GM11168 (cell line): ENCODE data around the gene CYP4F8.
"Not testable (repeated sequence)": the region's sequence is repeated elsewhere in the genome, so short reads cannot be mapped to it uniquely, and the experiment has no call there.

Experiments used
- in situ Hi-C: fragments of 300-500 bp; cut with MboI; formaldehyde crosslinking; loops from one replicate; pipeline ENCODE4 v1.12.0; 2022; ENCODE audit warnings: low sequenced_read_pairs; ENCODE audit not compliant: unreplicated experiment

The CYP4F8 gene

GRCh38 chr19:15641901-15642491 lies 27.0 kb downstream of the CYP4F8 start:
- in situ Hi-C loops, result loop anchor here (25.0 kb wide), 1 partner anchor 545 kb away; the partner anchor contains the start of genes AP1M1 and FAM32A

- in situ Hi-C loops, result loop anchor here (25.0 kb wide), 1 partner anchor 544 kb away; the partner anchor contains the start of genes AP1M1 and FAM32A
Measured at GRCh38 chr19:15642807-15643206, 27.8 kb downstream of the CYP4F8 start.

GRCh38 chr19:15643387-15643786 lies 28.4 kb downstream of the CYP4F8 start:
- in situ Hi-C loops, result loop anchor here (25.0 kb wide), 1 partner anchor 544 kb away; the partner anchor contains the start of genes AP1M1 and FAM32A

DNA sequence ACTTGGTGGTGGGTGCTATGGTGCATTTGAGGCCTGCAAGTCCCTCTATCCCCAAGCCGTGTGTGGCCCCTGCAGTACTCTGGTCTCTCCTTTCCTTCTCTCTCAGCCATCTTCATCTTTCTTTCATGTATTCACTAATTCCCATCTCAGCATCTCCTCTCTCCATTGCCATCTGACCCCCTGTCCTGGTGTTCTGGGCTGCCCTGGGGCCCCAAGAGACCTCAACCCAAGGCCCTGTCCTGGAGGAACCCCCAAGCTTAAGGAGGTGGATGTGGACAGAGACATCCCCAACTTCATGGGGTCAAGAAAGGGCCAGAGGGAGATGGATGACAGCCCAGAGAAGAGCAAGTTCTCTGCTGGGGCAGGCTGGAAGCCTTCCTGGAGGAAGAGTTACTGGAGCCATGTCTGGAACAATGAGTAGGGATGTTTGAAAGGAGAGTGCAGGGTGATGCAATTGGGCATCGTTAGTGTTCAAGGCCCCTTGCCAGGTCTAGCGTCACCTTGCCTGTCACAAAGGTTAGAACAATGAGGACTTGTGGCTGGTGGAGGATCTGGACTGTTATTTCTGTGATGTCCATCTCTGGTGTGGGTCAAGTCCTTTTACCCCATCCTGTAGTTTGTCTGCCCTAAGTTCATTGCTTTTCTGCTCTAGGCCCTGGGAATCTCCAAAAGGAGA lies 29.2 kb downstream of the CYP4F8 start:
- in situ Hi-C loops, result loop anchor here (25.0 kb wide), 1 partner anchor 543 kb away; the partner anchor contains the start of genes AP1M1 and FAM32A

GRCh38 chr19:15644816-15645215 lies 29.8 kb downstream of the CYP4F8 start:
- in situ Hi-C loops, result loop anchor here (25.0 kb wide), 1 partner anchor 542 kb away; the partner anchor contains the start of genes AP1M1 and FAM32A

- in situ Hi-C loops, result loop anchor here (25.0 kb wide), 1 partner anchor 538 kb away; the partner anchor contains the start of genes AP1M1 and FAM32A
Measured at GRCh38 chr19:15649526-15649925, 34.5 kb downstream of the CYP4F8 start.

DNA sequence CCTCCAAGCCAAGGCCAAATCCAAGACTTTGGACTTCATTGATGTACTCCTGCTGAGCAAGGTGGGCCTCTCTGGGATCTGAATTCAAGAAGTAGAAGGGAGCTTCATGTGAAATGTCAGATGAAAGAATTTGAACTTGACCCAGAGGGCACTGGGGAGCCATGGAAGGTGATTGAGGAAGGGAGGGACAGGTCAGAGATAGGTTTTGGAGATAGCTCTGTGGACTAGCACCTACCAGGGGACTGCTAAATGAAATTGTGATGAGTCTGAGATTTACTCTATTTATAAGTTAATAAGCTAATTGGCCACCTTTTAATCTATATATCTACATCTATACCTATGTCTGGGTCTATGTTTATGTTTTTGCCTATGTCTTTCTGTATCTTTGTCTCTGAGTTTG lies 35.1 kb downstream of the CYP4F8 start:
- in situ Hi-C loops, result not testable (repeated sequence)

DNA sequence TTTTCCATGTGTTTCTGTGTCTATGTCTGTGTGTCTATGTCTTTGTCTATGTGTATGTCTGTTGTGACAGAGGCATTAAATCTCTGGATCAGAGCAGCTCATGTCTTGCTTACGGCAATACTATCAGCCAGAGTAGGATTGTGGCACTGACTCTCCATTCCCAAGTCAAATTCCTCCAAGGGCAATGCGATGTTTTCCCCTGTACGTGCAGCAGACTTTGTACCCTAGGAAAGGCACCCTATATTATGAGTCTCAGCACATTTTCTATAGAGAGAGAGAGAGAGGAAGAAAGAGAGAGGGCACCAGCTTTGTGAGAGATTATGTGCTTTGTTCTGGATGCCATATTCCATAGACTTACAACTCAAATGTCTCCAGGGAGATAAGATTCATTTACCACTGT lies 36.8 kb downstream of the CYP4F8 start:
- in situ Hi-C loops, result no loop called here

- in situ Hi-C loops, result no loop called here
Measured at GRCh38 chr19:15652559-15653278, 37.7 kb downstream of the CYP4F8 start.

GRCh38 chr19:15656467-15656866 lies 41.4 kb downstream of the CYP4F8 start:
- in situ Hi-C loops, result no loop called here

DNA sequence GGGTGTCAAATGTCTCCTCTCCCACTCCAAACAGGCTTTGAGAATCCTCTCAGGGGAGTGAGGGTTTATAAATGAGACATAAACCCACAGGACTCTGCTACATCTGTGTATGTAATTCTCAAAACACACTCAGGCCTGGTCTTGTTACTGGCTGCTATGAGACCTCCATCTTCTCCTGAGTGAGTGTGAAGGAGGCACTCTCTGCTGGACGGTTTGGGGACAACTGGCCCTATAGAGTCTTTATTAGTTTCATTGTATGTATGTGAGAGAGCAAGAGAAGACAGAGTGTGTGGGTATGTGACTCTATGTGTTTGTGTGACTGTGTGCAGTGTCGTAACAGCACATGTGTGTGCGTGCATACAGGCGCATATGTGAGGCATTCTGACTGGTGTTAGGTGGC lies 48.2 kb downstream of the CYP4F8 start:
- in situ Hi-C loops, result no loop called here

GRCh38 chr19:15666186-15666585 lies 51.2 kb downstream of the CYP4F8 start:
- in situ Hi-C loops, result no loop called here

DNA sequence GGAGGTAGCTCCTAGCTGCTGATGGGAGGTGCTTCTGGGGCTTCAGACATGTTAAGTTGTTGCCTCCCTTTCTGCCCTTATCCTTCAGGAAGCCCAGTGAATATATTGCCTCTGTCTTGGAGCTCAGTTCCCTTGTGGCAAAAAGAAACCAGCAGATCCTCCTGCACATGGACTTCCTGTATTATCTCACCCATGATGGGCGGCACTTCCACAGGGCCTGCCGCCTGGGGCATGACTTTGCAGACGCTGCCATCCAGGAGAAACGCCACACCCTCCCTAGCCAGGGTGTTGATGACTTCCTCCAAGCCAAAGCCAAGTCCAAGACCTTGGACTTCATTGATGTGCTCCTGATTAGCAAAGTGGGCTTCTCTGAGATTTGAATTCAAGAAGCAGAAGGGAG lies 51.9 kb downstream of the CYP4F8 start:
- in situ Hi-C loops, result no loop called here

DNA sequence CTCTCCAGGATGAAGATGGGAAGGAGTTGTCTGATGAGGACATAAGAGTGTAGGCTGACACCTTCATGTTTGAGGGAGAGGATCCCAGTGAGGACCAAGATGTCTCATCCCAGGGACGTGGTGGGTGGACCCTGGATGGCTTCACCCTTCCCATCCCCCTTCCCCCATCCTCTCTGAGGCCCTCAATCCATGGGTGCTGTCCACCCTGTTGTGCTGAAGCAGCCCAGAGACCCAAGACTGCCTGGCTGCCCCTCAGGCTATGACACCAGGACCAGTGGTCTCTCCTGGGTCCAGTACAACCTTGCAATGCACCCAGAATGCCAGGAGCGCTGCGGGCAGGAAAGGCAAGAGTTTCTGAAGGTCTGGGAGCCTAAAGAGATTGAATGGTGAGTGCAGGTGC lies 54.4 kb downstream of the CYP4F8 start:
- in situ Hi-C loops, result no loop called here

DNA sequence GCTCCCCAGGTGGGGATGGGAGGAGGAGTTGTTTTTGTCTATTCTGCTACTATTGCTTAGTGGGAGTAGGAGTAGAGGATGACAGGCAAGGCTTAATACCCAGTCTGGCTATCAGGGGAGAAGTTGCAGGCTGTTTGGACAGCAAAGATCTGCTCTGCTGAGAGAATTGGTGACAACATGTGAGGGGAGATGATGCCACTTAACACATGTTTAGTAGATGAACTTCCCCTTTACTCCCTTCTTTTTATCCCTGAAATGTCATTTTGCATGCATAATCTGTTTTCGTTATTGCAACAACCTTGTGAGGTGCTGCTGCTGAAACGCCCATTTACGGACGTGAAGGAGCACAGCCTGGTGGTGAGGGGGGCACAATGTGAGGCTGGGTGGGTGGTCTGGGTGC lies 54.9 kb downstream of the CYP4F8 start:
- in situ Hi-C loops, result no loop called here

- in situ Hi-C loops, result no loop called here
Measured at GRCh38 chr19:15671237-15671821, 56.3 kb downstream of the CYP4F8 start.

GRCh38 chr19:15671891-15672579 lies 57.0 kb downstream of the CYP4F8 start:
- in situ Hi-C loops, result no loop called here

GRCh38 chr19:15672580-15673175 lies 57.7 kb downstream of the CYP4F8 start, which contains the start of gene CYP4F12:
TSS of gene CYP4F12 (plus strand) at chr19:15673087. CDS start at chr19:15673530, 443 bp downstream.
- in situ Hi-C loops, result no loop called here

- in situ Hi-C loops, result no loop called here
Measured at GRCh38 chr19:15673176-15673654, 58.2 kb downstream of the CYP4F8 start.
